C4-2B (cell line): ENCODE data around the gene ZNF619.

Experiments
- ZFX ChIP-seq: fragments of 450-650 bp; IDR thresholded peaks from 2 replicates; pipeline ENCODE4 v1.6.1; 2017
- TF ChIP-seq, protein P1 (sequence below): fragments of 450-650 bp; conservative IDR thresholded peaks from 2 replicates; pipeline ENCODE4 v1.5.1; 2017; ENCODE audit warnings: mild to moderate bottlenecking

DNA sequence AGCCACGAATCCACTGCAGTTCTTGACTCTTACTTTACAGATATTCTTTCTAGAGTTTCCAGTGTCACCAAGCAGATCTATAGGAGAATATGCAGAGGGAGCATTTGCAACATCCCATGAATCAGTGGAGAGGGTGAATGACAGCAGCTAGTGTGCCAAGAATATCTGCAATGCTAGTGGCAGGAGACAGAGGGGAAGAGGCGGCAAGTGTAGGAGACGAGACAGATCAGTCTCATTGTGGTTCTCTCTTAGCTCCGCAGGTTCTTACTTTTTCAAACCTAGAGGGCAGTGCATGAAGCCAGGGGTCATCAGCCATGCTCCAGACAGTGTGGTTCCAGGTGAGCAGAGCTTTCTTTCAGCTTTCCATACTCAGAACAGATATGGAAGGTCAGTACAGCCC is 744 bp downstream of the ZNF619 start:
- TF ChIP-seq, protein P1, sequence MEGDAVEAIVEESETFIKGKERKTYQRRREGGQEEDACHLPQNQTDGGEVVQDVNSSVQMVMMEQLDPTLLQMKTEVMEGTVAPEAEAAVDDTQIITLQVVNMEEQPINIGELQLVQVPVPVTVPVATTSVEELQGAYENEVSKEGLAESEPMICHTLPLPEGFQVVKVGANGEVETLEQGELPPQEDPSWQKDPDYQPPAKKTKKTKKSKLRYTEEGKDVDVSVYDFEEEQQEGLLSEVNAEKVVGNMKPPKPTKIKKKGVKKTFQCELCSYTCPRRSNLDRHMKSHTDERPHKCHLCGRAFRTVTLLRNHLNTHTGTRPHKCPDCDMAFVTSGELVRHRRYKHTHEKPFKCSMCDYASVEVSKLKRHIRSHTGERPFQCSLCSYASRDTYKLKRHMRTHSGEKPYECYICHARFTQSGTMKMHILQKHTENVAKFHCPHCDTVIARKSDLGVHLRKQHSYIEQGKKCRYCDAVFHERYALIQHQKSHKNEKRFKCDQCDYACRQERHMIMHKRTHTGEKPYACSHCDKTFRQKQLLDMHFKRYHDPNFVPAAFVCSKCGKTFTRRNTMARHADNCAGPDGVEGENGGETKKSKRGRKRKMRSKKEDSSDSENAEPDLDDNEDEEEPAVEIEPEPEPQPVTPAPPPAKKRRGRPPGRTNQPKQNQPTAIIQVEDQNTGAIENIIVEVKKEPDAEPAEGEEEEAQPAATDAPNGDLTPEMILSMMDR: no peak
- no peak for TF ChIP-seq ZFX
